Mucosa of gallbladder (tissue), 1 donor: ENCODE data around the gene SMURF1. TPM values are rescaled to one million over a fixed set of nuclear protein-coding genes. Genes with fewer than 3 reads are reported as not detected.
A peak's percentile ranks its signal among the peaks of the same experiment; 100 is the strongest.

Experiments
- DNase-seq: peaks from one replicate; pipeline ENCODE4 v3.0.0-alpha.2; 2020; ENCODE audit warnings: low spot score
- total RNA-seq: library from RNA; stranded (reverse); gene quantifications from one replicate; pipeline ENCODE4 v1.2.1, GENCODE V29; 2021
- donor health status: DM: no; HTN: no; CAD: no.

SMURF1 gene
- total RNA-seq, 1 donor from 2014 or later: 32.9 TPM

GRCh38 chr7:99141841-99142726 is 1.8 kb downstream of the SMURF1 start:
- peak; percentile 64 for DNase-seq

- no peak for DNase-seq
These were observed 2.6 kb downstream of the SMURF1 start for GRCh38 chr7:99141334-99141733.

- no peak for DNase-seq
These were observed 3.1 kb downstream of the SMURF1 start for GRCh38 chr7:99140813-99141212.

GRCh38 chr7:99139036-99139435 is 4.9 kb downstream of the SMURF1 start:
- DNase-seq: no peak

GRCh38 chr7:99137411-99138180 is 6.3 kb downstream of the SMURF1 start:
- DNase-seq: no peak

GRCh38 chr7:99135938-99136337 is 8.0 kb downstream of the SMURF1 start:
- no peak for DNase-seq

- DNase-seq: no peak
These were observed 9.9 kb downstream of the SMURF1 start for GRCh38 chr7:99133766-99134564.

GRCh38 chr7:99132595-99133321 is 11.2 kb downstream of the SMURF1 start:
- no peak for DNase-seq

GRCh38 chr7:99131290-99131689 is 12.6 kb downstream of the SMURF1 start:
- DNase-seq: no peak

- no peak for DNase-seq
These were observed 14.4 kb downstream of the SMURF1 start for GRCh38 chr7:99129536-99129935.

GRCh38 chr7:99129001-99129400 is 14.9 kb downstream of the SMURF1 start:
- no peak for DNase-seq

- DNase-seq: no peak
These were observed 15.6 kb downstream of the SMURF1 start for GRCh38 chr7:99128076-99128950.

- DNase-seq: no peak
These were observed 16.3 kb downstream of the SMURF1 start for GRCh38 chr7:99127636-99128035.

GRCh38 chr7:99126921-99127553 is 16.9 kb downstream of the SMURF1 start:
- DNase-seq: no peak

GRCh38 chr7:99125505-99125865 is 18.4 kb downstream of the SMURF1 start:
- DNase-seq: no peak

- no peak for DNase-seq
These were observed 19.0 kb downstream of the SMURF1 start for GRCh38 chr7:99124751-99125504.

GRCh38 chr7:99124236-99124635 is 19.7 kb downstream of the SMURF1 start:
- DNase-seq: no peak

- DNase-seq: no peak
These were observed 20.3 kb downstream of the SMURF1 start for GRCh38 chr7:99123571-99124033.

GRCh38 chr7:99122762-99123161 is 21.1 kb downstream of the SMURF1 start:
- no peak for DNase-seq
